ENCODE results near the gene DTWD2. TPM values are rescaled to one million over a fixed set of nuclear protein-coding genes. Genes with fewer than 3 reads are reported as not detected.

DTWD2 gene
- total RNA-seq, 6 experiments from 2014 or later, result 3.7 to 13.4 (median 7.0) TPM

DNA sequence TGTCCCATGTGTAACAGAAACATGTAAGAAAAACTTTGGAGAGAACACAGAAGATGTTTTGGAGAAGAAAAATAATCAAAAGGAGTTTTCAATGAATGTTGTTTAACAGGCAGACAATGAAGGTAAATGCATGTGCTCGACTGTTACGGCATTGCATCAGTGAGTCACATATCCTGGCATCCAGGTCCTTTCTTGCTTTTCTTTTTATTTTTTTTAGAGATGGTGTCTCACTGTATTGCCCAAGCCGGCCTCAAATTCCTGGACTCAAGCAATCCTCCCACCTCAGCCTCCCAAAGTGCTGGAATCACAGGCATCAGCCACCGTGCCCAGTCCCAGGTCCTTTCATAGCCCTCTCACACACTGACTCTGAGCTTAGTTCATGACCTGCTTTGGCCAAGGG lies 181.8 kb downstream of the DTWD2 start:
- H3K4me1 ChIP-seq, result no peaks in the 10 kb centered on the region
- no peaks in the 10 kb centered on the region for H3K9me3 ChIP-seq
- ATAC-seq (no peak), DNase-seq (no peak)
- TF ChIP-seq, protein P1, sequence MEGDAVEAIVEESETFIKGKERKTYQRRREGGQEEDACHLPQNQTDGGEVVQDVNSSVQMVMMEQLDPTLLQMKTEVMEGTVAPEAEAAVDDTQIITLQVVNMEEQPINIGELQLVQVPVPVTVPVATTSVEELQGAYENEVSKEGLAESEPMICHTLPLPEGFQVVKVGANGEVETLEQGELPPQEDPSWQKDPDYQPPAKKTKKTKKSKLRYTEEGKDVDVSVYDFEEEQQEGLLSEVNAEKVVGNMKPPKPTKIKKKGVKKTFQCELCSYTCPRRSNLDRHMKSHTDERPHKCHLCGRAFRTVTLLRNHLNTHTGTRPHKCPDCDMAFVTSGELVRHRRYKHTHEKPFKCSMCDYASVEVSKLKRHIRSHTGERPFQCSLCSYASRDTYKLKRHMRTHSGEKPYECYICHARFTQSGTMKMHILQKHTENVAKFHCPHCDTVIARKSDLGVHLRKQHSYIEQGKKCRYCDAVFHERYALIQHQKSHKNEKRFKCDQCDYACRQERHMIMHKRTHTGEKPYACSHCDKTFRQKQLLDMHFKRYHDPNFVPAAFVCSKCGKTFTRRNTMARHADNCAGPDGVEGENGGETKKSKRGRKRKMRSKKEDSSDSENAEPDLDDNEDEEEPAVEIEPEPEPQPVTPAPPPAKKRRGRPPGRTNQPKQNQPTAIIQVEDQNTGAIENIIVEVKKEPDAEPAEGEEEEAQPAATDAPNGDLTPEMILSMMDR (IDR thresholded peaks at IDR 0.05), result no peak
- no peak for TF ChIP-seq POLR2A (IDR thresholded peaks at IDR 0.05)
- intact Hi-C loops (cut with DNase I), result no loop called here
- H3K36me3 ChIP-seq, result no peaks in the 10 kb centered on the region
- H3K27me3 ChIP-seq, result no peaks in the 10 kb centered on the region
- 96% methylated on average over 4 of the region's 4 CpGs for WGBS (ENCODE audit: insufficient coverage, low coverage, low lambda C conversion rate, missing lambda C conversion rate)
- no peak overlapping the region for H3K27ac ChIP-seq
- H3K4me3 ChIP-seq, result no peak overlapping the region

DNA sequence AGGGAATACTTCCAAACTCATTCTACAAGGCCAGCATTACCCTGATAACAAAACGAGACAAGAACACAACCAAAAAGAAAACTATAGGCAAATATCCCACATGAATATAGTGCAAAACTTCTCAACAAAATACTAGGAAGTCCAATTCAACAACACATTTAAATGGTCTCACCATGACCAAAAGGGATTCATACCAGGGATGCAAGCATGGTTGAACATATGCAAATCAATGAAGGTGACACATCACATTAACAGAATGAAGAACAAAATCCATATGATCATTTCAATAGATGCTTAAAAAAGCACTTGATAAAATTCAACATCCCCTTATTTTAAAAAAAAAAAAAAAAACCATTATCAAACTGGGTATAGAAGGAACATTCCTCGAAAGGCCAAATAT lies 186.0 kb downstream of the DTWD2 start:
- TF ChIP-seq, protein P1 (IDR thresholded peaks at IDR 0.05), result no peak
- no peak for TF ChIP-seq POLR2A (IDR thresholded peaks at IDR 0.05)
- 78% methylated on average over 2 of the region's 2 CpGs for WGBS (ENCODE audit: insufficient coverage, low coverage, low lambda C conversion rate, missing lambda C conversion rate)
- DNase-seq, result no peak
- no peak overlapping the region for H3K4me3 ChIP-seq
- no peaks in the 10 kb centered on the region for H3K36me3 ChIP-seq
- H3K9me3 ChIP-seq, result no peaks in the 10 kb centered on the region
- no peaks in the 10 kb centered on the region for H3K27me3 ChIP-seq
- ATAC-seq, result no peak
- intact Hi-C loops (cut with DNase I), result no loop called here
- no peaks in the 10 kb centered on the region for H3K4me1 ChIP-seq
- no peak overlapping the region for H3K27ac ChIP-seq

DNA sequence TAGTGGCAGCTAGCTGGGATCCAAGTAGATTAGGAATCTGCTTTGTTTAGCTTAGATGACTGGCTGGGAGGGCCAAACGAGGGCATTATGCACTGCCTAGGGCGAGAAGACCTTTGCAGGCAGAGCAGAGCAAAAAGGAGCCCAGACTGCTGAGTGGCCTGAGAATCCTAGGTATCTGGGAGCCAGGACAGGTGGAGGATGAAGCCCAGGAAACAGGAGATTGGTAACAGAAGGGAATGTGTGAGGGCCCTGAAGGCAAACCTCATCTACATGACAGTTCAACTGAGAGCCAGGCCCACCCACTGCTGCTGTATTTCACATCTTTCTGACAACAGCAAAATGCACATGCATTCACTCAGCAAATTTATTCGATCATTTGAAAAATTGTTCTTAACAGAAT lies 192.3 kb downstream of the DTWD2 start:
- ATAC-seq (no peak), DNase-seq (no peak)
- 87% methylated on average over 3 of the region's 3 CpGs for WGBS (ENCODE audit: insufficient coverage, low coverage, low lambda C conversion rate, missing lambda C conversion rate)
- no peaks in the 10 kb centered on the region for H3K27me3 ChIP-seq
- H3K9me3 ChIP-seq, result no peaks in the 10 kb centered on the region
- TF ChIP-seq POLR2A (IDR thresholded peaks at IDR 0.05), result no peak
- TF ChIP-seq, protein P1 (IDR thresholded peaks at IDR 0.05), result no peak
- H3K36me3 ChIP-seq, result no peaks in the 10 kb centered on the region
- no peak overlapping the region for H3K4me3 ChIP-seq
- no peak overlapping the region for H3K27ac ChIP-seq
- H3K4me1 ChIP-seq, result peaks cover 0 to 4% (median 0%) of the 10 kb centered on the region in 4 donors
- intact Hi-C loops (cut with DNase I), result no loop called here

DNA sequence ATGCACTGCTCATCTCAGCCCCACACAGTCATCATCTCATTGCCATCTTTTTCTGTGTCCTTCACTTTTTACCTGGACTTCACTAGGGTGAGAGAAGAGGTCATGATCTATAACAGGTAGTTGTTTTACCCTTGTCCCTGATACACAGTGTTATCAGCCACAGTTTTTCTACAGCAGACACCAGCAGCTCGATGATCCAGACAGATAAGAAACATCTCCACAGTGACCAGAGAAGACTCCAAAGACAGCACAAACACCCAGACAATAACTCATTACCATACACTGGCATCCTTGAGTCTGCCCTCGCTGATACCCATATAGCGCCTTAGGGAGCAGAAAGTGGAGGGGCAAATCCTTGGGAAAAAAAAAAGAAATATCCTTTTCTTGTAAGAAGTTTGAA lies 194.1 kb downstream of the DTWD2 start:
- no peak for ATAC-seq
- intact Hi-C loops (cut with DNase I), result no loop called here
- 90% methylated on average over 3 of the region's 3 CpGs for WGBS (ENCODE audit: insufficient coverage, low coverage, low lambda C conversion rate, missing lambda C conversion rate)

More for the DNA sequence above, 194.1 kb downstream of the DTWD2 start:
- Histone ChIP-seq H3K27ac (no peak overlapping the region), H3K4me1 (peaks cover 0 to 4% (median 0%) of the 10 kb centered on the region in 4 donors), H3K27me3 (no peaks in the 10 kb centered on the region), H3K4me3 (no peak overlapping the region), H3K9me3 (no peaks in the 10 kb centered on the region), H3K36me3 (no peaks in the 10 kb centered on the region)
- TF ChIP-seq, protein P1 (IDR thresholded peaks at IDR 0.05), result no peak
- TF ChIP-seq POLR2A (IDR thresholded peaks at IDR 0.05), result no peak
- no peak for DNase-seq

All from right lobe of liver (tissue), 6 donors.